ENCODE data around the gene CC2D2A.

DNA sequence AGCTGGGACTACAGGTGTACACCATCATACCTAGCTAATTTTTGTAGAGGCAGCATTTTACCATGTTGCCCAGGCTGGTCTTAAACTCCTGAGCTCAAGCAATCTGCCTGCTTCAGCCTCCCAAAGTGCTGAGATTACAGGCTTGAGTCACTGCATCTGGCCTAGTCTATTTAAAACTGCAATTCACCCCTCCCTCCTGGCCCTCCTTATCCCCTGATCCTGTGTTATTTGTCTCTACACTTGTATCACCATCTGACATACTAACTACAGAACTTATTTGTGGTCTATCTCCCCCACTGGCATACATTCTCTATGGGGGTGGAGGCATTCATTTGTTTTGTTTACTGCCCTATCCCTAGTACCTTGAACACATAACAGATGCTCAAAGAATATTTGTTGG, 23.7 kb downstream of the CC2D2A start:
- no peak for TF ChIP-seq TAF1 (IDR thresholded peaks at IDR 0.05; ENCODE audit: borderline replicate concordance, low read depth, low read length)
- no peak for TF ChIP-seq POLR2AphosphoS5 (IDR thresholded peaks at IDR 0.05; ENCODE audit: low read depth, low read length)
